NCI-H1930 (cell line): ENCODE measurements around the gene OTX2.

Experiments
- DNase-seq, 2 experiments: peaks; one replicate each; lab custom pipeline; 2025; lab: John Stamatoyannopoulos, UW

OTX2 gene

DNA sequence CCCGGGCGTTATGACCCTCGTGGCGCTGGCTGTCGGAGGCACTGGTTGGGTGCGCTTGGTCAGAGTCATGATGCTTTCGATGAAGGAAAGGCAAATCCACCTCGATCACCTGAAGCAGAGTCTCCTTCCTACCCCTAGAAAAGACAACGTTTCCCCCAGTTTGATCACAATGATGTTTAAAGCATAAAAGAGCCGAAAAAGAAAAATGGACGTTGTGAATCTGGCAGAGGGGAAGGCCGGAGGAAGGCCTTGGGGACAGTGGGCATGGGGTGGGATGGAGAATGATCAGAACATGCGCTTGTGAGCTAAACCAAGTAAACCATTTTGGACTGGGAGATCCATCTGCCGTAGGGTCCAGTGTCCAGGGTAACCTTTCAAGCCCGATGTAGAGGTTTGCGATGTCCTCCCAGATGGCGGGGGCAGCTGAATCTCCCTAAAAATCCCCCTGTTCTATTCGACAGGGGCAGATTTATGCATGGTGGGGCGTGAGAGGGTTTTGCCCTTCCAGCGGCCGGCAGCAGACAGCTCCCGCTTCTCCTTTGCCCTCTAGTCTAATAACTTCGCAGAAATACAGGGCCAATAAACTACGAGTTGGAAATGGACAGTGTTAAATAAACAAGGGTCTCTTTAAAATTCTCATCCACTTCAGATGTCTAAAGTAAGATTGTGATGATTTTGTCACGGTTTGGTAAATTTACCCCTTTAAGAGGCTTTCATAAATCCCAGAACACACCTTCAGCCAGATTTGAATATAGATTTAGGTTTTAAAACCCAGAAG, 2.3 kb upstream of the OTX2 start:
- DNase-seq: no peak

- no peak for DNase-seq
Observed at GRCh38 chr14:56811593-56812363, 1.5 kb upstream of the OTX2 start.

DNA sequence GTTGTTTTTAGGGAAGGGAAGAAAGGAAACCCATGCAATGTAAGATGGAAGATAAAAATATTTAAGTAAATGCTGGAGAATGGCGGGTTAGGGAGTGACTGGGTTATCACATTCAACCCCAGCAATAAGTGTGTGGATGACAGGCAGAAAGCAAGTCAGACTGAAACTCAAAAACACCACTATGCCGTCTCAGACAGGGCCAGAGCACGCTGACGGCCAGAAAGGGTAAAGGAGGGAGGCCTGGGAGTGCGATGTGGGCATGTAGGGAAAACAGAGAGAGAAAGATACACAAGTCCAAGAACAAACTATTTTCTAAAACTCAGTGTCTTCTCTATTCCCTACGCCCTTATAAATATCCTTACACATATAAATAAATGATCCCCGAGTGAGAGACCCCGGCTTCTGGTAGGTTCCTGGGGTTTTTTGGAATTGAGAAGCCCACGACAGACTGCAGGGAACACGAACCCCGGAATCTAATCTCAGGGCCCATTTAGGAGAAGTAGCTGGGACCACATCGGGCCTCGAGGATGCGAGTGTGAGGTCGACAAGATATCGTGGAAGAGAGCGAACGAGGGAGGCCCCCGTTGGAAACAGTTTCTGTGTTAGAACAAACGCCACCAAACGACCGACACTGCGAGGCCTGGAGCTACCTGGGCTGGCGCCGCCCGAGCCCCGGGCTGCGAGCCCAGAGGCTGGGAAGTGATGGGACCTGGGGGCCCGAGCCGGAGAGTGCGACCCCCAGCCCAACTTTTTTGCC, 735 bp upstream of the OTX2 start:
- no peak for DNase-seq

DNA sequence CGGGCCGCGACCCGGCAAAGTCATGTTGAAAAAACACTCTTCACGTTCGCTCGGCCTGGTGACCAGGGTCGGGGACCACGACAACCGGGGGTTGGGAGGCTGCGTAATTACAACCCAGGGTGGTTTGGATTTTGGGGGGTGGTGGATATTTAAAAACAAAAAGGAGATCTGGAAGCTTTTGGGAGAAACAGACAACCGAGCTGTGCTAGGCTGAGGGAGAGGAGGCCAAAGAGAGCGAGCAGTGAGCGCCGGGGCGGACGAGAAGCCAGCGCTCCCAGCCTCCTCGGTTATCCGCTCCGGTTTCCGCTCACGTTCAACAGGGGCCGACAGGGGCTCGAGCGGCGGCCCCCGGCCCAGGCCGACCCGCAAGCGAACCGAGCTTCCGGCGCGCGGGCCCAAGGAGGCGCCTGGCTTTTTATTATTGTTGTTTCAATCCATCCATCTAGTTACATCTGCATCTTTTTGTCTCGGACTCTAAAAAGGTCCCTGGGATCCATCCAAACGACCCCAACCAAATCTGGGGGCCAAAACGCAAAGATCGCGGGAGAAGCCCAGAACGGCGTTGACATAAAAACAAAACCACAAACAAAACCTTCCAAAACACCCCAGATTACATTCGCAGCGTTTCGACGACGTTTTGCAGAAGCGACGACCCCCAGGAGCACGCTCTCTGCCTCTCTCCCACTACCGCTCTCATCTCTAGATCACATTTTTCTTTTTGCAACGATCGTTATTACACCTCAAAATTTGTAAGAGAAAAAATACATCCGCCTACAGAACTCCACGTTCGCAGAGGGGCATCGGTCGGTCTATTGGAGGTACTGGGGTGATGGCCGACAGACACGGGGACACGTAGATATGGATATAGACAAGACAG, 771 bp downstream of the OTX2 start:
- DNase-seq: no peak

DNA sequence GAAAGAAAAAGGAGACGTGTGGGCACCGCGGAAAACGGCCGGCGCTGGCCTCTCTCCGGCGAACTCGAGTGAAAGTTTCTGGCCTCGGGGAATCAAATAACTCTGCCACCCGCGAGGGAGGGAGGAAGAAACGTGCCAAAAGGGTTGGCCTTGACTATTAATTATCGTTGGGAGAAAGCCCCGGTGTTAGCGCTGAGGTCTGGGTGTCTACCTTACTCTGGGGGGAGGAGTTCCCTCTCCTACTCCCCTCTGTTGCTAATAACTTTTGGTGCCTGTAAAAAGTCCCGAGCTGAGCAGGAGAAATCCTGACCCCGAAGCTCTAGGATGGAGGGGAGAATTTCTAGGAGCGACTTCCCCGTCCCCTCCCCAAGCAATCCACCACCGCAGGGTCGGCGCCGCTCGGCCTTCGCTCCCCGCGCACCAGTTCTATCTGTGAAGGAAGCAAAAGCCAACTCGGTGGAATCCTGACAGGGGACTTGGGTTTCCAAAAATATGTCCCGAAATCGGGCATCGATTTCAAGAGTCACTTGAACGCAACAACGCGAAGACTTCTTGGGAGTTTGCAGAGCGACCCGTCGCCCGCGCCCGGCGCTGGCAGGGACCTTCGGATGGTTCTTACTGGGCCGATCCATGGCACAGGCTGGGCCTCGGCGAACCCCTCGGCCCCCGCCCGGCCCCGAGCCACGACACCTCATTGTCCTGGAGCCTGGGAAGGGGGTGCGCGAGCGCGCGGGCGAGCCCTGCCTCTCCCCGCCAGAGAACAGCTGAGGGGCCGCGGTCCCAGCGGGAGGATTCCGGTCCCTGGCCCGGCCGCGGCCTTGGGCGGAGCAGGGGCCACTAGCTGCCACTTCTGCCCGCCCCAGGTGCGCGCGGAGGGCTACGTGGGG, 1.7 kb downstream of the OTX2 start:
- DNase-seq: no peak

DNA sequence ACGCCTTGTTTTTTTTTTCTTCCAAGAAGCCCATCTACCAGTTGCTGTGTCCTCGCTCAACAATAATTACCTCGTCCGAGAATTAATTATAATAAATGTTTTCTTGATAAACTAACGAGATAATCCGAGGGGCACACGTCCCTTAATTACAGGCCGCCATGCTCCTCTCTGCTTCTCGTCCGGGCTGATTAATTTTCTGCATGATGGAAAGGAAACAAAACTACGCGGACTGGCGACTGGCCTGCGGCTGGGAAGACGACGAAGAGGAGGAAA, 2.2 kb downstream of the OTX2 start:
- DNase-seq: no peak

DNA sequence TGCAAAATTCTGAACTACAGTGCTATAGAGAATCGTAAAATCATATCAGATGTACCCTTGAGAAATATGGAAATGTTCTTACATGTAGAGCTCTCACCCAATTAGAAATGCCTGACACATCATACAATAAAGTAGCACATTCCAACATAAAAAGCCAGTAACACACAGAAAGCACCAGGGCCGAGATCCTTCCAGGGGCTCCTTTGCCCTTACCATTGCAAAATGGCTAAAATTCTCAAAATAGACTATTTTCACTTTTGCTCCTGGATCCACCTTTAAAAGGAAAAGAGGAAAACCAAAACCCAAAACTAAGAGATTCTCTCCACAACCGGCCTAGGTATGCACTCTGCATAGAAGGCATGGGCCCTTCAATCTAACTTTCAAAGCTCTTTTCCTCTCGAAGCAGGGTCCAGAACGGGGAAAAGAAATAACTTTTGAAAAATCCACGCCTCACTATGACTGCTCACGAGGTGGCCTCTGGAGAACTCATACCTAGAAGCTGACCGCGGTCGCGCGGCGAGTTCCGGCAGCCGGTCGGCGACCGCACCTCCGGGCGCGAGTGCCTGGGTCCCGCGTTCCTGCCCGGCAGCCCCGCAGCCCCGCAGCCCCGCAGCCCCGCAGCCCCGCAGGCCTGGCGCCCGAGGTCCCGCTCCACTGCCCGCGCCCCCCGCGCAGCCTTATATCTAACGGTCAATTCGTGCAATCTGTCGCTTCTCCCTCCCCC, 2.7 kb downstream of the OTX2 start:
- DNase-seq: no peak

GRCh38 chr14:56806760-56807159, 3.5 kb downstream of the OTX2 start:
- DNase-seq: no peak

DNA sequence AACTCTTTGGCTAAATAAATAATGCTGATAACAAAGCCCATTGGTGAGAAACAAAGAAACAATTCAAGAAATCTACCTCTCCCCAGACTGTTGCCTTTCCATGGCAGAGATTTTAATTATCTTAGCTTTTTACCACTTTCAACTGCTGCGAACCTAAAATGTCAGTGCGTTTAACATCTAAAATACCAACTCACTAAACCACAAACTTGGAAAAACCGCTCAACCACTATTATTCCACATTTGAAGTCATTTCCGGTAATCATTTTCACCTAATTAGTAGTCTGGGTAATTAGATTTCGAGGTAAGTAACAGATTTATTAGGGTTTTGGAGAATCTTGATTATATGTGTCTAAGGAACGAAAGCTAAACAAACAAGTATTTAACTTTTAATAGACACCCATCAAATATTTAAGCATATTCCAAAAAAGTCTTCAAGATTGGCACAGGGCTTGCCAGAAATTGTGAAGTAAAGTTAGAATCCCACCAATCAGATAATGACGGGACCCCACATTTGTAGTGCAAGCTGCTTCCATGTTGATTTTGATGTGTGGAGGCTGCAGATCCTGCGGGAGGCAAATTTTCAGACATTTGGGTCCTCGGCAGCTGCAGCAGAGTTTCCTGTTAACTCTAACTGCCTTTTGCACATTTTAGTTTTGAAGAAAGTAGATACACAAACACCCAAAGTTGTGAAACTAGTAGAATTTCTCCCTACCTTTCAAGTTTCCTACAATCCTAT, 4.1 kb downstream of the OTX2 start:
- no peak for DNase-seq

- DNase-seq: no peak
Observed at GRCh38 chr14:56805201-56805991, 4.9 kb downstream of the OTX2 start.

DNA sequence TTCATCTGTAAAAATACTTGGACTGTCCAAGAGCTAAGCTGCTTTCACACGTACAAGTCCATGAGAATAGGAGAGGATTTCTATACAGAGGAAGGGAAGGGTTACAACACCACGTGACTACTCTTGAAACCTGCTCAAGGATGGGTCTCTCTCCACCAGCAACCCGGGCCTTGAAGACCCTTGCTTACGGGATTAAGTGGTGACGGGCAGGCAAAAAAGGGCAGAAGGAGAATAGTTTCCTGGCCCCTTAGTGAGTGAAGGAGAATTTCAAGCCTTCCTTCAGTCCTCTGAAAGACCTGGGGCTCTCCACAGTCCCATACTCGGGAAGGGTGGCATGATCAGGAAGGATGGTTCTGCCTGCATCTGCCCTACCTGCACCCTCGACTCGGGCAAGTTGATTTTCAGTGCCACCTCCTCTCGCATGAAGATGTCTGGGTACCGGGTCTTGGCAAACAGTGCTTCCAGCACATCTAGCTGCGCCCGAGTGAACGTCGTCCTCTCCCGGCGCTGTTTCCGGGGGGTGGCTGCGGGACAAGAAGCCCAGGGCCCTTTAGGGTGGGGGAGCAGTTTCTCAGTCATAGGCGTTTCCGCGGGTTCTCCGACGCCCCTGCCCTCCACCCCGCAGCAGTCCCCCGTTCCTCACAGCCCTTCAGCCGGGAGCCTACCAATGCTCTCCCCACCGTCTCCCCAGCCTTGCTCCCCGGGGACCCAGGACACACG, 6.3 kb downstream of the OTX2 start:
- no peak for DNase-seq

- no peak for DNase-seq
Observed at GRCh38 chr14:56801920-56802319, 8.4 kb downstream of the OTX2 start.

GRCh38 chr14:56799343-56799645, 11.0 kb downstream of the OTX2 start:
- DNase-seq: no peak

DNA sequence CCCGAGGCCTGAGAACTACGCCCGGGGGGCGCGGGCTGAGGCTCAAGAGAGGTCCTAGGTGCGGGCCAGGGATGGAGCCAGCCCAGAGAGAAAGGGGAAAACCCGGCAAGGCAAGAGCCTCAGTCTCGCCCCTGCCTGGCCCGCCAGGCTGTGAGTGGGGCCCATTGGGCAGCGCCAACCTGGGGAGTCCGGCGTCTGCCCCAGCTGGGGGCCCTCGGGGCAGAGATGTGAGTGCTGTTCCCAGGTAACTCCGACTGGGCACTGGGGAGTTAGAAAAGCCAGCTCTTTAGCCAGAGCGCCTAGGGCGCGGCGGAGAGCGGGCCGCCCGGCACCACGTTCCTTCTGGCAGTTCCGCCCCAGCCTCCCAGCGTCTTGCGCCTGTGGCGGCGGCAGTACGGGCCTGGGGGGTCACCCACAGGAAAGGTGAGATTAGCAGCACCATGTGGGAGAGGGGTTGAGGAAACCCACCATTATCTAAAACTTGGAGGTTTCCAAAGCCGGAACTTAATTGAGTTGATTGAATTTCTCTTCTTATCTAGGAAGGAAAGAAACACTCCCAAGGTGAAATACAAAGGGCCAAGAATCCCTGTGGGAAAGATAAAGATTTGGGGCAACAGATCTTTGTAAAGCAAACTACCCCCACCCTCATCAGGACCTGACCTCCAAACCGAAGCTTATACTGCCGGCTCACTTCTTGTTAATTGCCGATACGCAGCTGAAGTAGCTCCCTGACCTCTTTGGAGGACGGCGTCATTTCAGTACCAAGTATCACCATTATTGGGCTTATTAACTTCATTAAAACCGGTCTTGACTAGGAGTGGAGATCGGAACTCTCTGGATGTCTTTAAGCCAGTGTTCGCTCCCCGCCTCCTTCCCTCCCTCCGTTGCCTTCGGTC, 11.6 kb downstream of the OTX2 start:
- no peak for DNase-seq

GRCh38 chr14:56797569-56798446, 12.5 kb downstream of the OTX2 start:
- DNase-seq: no peak

DNA sequence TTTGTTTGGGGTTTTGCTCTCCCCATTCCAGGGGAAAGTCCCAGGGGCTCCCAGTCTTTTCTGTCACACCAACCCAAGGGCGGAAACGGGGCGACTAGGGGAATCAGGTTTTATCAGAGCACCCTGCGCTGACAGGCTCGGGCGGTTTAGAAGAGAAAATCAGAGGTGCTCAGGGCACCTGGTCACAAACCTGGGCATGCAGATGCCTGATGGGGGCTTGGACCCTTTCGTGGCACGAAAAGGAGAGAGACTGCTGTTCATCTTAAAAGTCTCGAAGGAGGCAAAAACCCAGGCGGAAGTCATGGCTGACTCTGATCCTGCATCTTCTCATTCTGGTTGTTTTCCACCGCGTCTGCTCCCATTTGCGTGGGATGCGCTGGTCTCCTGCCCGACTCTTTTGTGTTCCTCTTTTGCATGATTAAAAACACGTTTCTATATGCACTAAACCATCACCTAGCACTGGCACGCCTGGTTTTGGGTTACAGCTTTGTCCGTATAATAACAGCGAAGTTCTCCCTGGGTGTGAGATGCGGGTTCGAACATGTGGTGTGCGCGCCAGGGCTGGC, 13.2 kb downstream of the OTX2 start:
- DNase-seq: no peak
